ENCODE data around the gene TPSB2. TPM values are rescaled to one million over a fixed set of nuclear protein-coding genes. Genes with fewer than 3 reads are reported as not detected.

TPSB2 gene
- polyA plus RNA-seq, 2 donors, result 5.7 to 37.8 TPM

Other genes with a start within 250 kb of the TPSB2 start
- gene SOX8, start 248.4 kb downstream of the TPSB2 start, polyA plus RNA-seq, result under 1 TPM; 0.18 to 0.25 TPM
- under 1 TPM in 1 of 2 donors, not detected in 1; 0.05 TPM for gene SSTR5, start 157.4 kb downstream of the TPSB2 start, polyA plus RNA-seq
- gene C1QTNF8, start 133.9 kb downstream of the TPSB2 start, polyA plus RNA-seq, result not detected
- 1 to 10 TPM; 6.4 to 6.5 TPM for gene CACNA1H, start 77.1 kb downstream of the TPSB2 start, polyA plus RNA-seq
- under 1 TPM; 0.10 to 0.15 TPM for gene TPSG1, start 4.9 kb downstream of the TPSB2 start, polyA plus RNA-seq
- gene TPSAB1, start 10.5 kb upstream of the TPSB2 start, polyA plus RNA-seq, result 10 to 100 TPM in 1 of 2 donors, 1 to 10 TPM in 1; 2.8 to 33.0 TPM
- gene TPSD1, start 25.9 kb upstream of the TPSB2 start, polyA plus RNA-seq, result 1 to 10 TPM in 1 of 2 donors, under 1 TPM in 1; 0.83 to 1.5 TPM
- gene UBE2I, start 79.5 kb upstream of the TPSB2 start, polyA plus RNA-seq, result 10 to 100 TPM; 35.4 to 56.9 TPM
- gene BAIAP3, start 103.5 kb upstream of the TPSB2 start, polyA plus RNA-seq, result 1 to 10 TPM; 1.2 to 2.7 TPM
- 10 to 100 TPM; 31.4 to 53.0 TPM for gene TSR3, start 121.7 kb upstream of the TPSB2 start, polyA plus RNA-seq
- gene GNPTG, start 121.7 kb upstream of the TPSB2 start, polyA plus RNA-seq, result 10 to 100 TPM; 33.6 to 39.1 TPM
- gene UNKL, start 184.5 kb upstream of the TPSB2 start, polyA plus RNA-seq, result 1 to 10 TPM; 5.4 to 8.1 TPM
- 10 to 100 TPM; 11.6 to 24.6 TPM for gene UQCC4, start 190.6 kb upstream of the TPSB2 start, polyA plus RNA-seq
- gene PERCC1, start 200.9 kb upstream of the TPSB2 start, polyA plus RNA-seq, result not detected
- gene CCDC154, start 214.4 kb upstream of the TPSB2 start, polyA plus RNA-seq, result under 1 TPM; 0.44 to 0.98 TPM
- gene CLCN7, start 244.8 kb upstream of the TPSB2 start, polyA plus RNA-seq, result 10 to 100 TPM; 18.7 to 33.1 TPM

Measured in esophagus (tissue), 2 donors.